ENCODE data around the gene CTSZ.
A peak's percentile ranks its signal among the peaks of the same experiment; 100 is the strongest.
"Not testable (repeated sequence)": the region's sequence is repeated elsewhere in the genome, so short reads cannot be mapped to it uniquely, and the experiment has no call there.

Gene CTSZ

DNA sequence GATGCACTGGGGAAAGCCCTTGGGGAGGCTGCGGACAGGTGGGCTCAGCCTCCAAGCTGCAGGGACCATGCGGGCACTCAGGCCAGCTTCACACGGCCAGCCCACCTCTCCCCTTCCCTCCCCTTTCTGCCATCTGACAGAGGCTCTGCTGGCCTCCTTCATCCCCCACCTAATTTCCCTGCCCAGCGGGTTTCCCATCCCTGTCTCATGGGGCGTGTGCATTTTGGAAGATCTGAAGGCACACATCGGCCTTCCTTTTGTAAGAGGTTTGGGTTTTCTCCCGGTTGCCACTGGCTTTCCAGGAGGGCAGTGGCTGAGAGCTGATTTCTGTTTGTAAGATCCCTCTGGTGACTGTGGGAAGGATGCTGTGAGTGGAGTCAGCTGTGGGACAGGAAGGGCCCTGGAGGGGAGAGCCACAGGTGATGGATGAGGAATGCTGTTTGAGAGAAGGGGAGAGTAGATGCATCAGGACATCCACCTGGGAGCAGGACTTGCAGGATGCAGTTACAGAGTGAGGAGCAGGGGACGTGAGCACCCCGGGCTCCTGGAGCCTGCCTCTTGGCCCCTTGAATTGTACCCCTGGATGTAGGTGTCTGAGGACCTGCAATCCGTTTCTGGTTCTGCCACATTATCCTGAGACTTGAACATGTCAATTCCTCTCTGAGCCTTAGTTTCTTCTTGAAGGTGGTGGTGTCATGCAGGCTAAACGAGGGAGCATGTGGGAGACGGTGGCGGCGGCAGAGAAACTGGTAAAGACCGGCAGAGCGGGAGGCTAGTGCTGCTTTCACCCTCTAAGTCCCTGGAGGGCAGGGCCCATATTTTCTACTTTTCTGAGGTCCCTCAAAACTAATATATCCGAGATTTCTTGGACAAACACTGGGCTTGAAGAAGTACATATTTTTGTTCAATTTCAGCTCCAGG lies 6.2 kb upstream of the CTSZ start:
- DNase-seq = no peak

GRCh38 chr20:59011874-59012157 lies 4.8 kb upstream of the CTSZ start:
- DNase-seq = not testable (repeated sequence)

DNA sequence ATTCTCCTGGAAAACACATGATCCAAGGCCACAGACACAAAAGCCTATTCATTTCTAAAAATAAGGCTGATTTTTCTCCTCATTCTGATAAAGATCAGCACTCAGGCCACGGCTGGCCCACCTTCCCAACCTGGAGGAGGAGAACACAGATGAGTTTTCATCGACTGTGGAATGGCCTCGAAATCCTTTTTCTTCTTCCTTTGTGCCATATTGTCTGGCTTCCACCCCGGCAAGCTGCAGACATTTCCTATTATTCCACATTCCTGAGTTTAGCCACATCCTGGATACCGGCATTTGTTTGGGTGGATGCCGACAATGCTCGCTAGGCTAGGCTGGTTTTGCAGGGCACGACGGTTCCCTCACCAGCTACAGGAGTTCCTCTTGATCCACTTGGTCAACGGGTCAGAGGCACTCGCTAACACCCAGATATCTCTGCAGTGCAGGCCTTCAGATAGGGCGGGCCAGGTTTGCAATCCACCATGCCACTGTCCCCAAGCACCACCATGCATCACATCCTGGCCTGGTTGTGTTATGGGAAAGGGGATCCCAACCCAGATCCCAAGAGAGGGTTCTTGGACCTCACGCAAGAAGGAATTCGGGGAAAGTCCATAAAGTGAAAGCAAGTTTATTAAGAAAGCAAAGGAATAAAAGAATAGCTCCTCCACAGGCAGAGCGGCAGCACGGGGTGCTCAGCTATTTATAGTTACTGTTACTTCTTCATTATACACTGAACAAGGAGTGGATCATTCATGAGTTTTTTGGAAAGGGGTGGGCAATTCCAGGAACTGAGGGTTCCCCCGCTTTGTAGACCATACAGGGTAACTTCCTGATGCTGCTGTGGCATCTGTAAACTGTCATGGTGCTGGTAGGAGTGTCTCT lies 4.2 kb upstream of the CTSZ start:
- no peak for DNase-seq

DNA sequence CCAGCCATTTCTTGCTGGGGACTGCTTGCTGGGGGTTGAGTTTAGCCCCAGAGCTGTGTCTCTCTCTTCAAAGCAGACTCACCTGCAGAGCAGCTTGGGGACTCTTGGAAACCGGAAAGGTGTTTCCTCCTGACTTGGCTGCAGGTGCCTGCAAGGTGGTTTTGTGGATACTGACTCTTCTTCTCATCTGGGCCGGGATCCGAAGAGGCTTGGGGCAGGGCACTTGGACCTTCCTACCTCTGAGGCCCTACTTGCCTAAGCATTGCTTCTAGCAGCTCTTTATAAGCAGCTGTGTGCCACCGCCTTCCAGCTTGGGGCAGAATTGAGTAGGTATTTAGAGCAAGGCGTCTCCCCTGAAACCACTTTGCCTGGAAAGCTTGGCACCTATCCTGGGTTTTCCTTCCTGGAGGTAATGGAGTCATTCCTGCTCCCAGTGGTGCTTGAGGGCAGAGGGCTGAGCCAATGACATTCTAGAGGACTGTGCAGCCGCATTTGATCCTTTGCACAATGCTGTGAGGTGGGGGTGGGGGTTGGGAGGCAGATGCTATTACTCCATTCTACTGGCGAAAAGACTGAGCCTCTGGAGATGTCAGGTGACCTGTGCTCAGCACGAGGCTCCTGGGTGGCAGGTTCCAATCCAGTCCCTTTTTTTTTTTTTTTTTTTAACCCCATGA lies 3.4 kb upstream of the CTSZ start:
- no peak for DNase-seq

- DNase-seq = no peak
These were observed 1.8 kb upstream of the CTSZ start for GRCh38 chr20:59008715-59009336.

GRCh38 chr20:59007665-59008511 lies 834 bp upstream of the CTSZ start:
- no peak for DNase-seq

- DNase-seq = no peak
These were observed 739 bp downstream of the CTSZ start for GRCh38 chr20:59006167-59006863.

DNA sequence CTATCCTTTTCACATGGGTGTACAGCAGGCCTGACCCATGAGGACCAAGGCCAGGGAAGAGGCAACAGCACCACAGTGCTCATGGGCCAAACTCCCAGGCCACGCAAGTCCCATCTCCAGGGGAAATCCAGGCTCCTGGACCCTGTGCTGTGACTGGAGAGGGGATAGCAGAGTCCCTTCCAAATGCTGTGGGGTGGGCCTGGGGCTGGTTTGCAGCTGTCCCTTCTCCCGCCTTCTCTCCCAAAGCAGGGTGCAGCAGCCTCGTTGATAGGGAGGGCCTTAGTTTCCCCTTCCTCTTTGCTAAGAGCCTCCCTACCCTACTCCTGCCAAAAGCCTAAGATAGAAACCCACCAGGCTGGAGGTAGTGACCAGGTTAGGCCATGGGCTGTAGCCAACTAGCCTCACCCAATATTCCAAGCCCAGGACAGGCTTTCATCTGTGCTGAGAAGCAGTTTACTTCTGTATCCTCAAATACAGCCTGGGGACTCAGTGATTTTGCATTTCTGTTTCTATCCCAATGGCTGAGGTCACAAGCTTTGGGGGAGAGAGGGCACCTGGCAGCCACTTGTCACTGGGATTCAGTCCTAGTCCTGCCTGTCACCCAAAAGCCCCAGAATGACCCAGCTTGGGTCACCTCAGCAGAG lies 1.4 kb downstream of the CTSZ start:
- DNase-seq = no peak

DNA sequence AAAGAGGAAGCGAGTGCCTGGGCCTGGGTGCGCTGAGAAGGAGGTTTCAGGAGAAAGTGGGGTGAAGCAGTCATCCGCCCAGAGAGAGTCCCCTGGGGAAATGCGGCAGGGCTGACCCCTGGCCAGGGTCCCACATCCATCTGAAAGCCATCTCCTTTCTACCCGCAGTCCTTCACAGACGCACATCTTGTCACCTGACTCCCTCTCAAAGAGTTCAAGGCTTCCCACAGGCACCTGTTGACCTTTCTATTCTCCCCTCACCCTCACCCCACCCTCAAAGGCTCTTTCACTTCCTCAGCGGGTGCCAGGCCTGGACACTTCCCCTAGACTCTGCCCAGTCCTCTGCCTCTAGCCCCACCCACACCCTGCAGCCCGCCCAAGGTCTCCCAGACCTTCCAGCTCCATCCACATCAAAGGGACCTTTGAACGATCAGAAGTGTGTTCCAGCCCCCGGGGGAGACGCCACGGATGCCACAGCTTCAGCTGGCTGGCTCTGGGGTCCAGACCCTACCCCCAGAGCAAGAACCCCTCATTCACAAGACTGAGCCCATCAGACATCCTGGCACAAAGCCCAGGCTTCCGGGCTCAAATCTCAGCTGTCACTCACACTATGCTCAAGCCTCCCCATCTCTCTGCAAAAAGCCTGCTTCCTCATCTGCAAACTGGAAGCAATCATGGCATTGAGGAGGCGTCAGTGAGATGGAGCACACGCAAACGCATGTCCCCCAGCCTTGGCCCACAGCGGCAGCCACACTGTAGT lies 2.1 kb downstream of the CTSZ start:
- peak; percentile 76 for DNase-seq

GRCh38 chr20:59004493-59004762 lies 2.6 kb downstream of the CTSZ start:
- DNase-seq = peak; percentile 64

- no peak for DNase-seq
These were observed 3.1 kb downstream of the CTSZ start for GRCh38 chr20:59003836-59004492.

GRCh38 chr20:59002874-59003399 lies 4.1 kb downstream of the CTSZ start:
- no peak for DNase-seq

DNA sequence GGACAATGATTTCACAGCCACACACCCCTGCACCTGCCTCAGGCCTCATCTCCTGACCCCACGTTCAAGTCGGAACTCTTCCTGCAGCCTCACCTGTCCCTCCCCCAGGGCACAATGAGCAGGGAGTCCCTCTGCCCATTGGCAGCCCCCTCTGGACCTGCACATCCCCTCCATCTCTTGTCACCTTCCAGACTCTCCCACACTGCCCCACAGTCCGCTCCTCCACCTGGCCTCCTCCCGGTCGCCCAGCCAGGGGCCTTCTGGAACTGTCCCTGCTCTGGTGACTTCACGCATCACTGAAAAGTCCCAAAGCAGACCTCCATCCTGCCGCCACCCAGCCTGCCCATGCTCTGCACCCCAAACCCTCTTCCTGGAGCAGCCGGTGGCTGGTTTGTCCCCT lies 4.7 kb downstream of the CTSZ start:
- DNase-seq = no peak

DNA sequence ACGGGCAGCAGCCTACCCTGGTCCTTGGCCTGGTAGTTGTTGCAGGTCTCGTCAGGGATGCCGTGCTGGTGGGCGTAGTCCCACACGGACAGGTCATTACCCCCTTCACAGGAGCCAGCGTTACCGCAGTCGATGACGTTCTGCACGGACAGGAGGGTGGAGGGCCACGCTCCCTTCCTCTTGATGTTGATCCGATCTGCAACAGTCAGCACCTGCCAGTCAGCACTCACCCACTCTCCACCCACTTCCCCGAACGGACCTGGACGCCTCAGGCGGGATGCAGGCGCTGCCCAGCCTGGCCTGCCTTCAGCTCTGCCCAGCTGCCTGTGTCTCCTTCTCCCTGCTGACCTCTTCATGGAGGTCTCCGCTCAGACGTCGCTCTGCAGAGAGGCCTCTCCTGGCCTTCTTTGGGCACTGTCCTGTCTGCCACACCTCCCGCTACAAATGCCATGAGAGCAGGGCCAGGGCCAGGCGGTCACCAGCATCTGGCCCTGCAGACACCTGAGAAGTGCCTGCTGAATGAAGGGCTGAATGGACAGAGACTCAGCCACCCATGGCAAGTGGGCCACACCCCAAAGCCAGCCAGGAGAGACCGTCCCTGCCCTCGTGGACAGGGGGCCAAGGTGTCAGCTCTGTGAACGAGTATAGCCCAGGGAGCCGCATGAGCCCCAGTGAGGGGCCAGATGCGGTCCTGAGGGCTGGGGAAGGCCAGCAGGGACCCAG lies 5.4 kb downstream of the CTSZ start:
- no peak for DNase-seq

DNA sequence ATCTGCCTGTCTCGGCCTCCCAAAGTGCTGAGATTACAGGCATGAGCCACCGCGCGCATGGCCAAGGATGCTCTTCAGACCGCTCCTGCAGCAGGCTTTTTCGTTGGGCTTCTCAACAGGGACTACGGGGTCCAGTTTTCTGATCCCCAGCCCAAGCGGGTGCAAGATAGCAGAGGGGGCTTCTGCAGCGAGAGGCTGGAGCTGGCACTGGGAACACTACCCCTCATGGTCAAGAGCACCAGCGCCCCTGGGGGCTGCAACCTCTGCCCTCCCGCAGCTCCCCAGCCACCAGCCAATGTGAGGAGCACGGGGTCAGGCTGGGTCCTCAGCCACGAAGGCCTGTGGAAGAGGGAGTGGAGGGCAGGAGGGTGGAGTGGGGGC lies 6.0 kb downstream of the CTSZ start:
- DNase-seq = no peak

GRCh38 chr20:59000326-59000725 lies 6.7 kb downstream of the CTSZ start:
- DNase-seq = no peak

DNA sequence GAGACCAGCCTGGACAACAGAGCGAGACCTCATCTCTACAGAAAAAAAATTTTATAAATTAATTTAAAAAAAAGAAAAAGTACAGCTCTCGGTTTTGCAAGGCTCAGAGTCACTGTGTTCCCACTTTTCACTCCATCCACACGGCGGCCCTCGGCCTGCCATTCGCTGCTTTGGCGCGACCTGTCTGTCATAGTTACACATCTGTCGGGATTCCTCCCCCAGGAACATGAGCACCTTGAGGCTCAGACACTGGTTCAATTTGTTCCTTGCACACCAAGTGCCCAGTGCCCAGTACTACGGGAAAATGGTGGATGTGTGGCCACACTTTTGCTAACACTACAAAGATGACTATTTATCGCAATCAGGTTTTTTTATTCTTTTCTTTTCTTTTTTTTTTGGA lies 8.4 kb downstream of the CTSZ start:
- no peak for DNase-seq

GRCh38 chr20:58997141-58997770 lies 9.8 kb downstream of the CTSZ start:
- no peak for DNase-seq

Data from CD4-positive, alpha-beta T cell treated with Interleukin-17A for 4 hours (primary cell).